GM12878 (cell line): ENCODE results near the gene WNT7A. TPM values are rescaled to one million over a fixed set of nuclear protein-coding genes. Genes with fewer than 3 reads are reported as not detected.

Experiments used
- ATAC-seq: fragments of 200-7000 bp; cut with Tn5 transposase; 3 replicates; pipeline ENCODE4 v1.9.1; 2020; ENCODE audit warnings: mild to moderate bottlenecking, moderate library complexity
- BruUV-seq: library from RNA; stranded (reverse); fragments of 400-500 nt; replicated peaks from 2 replicates; lab custom pipeline; 2021; lab: Mats Ljungman, UMichigan
- CTCF ChIA-PET: fragments of 300-600 bp; sonication (Branson Sonifier 250); formaldehyde crosslinking; extraction: SDS; loops from one replicate; lab custom pipeline; 2021; ENCODE audit warnings: inconsistent platforms; lab: Yijun Ruan, JAX
- POLR2A ChIA-PET: fragments of 350-600 bp; formaldehyde crosslinking; extraction: SDS; loops from one replicate; lab custom pipeline; 2021; ENCODE audit warnings: inconsistent platforms; lab: Charles Lee
- RAD21 ChIA-PET: fragments of 300-600 bp; sonication (Branson Sonifier 250); formaldehyde crosslinking; loops from one replicate; lab custom pipeline; 2023; ENCODE audit warnings: antibody characterized with exemption; ENCODE audit not compliant: unreplicated experiment; lab: Charles Lee
- SMC1A ChIA-PET: fragments of 300-600 bp; sonication (Branson Sonifier 250); formaldehyde crosslinking; loops from one replicate; lab custom pipeline; 2023; ENCODE audit not compliant: unreplicated experiment, uncharacterized antibody; lab: Charles Lee
- DNase-seq: peaks from one replicate; pipeline ENCODE4 v3.0.0-alpha.2; 2011; ENCODE audit warnings: low read depth, low spot score
- FAIRE-seq: peaks from 3 replicates; lab custom pipeline; 2011; peaks lifted over from hg19 to GRCh38; lab: Jason Lieb, UNC
- H2AFZ ChIP-seq: 2 replicates; pipeline ENCODE4 v1.6.0; 2011; ENCODE audit warnings: low read depth, low read length, control low read depth; ENCODE audit not compliant: control insufficient read depth
- H3K27ac ChIP-seq: 2 replicates; pipeline ENCODE4 v1.5.1; 2011; ENCODE audit warnings: control low read depth; ENCODE audit not compliant: control insufficient read depth, insufficient read depth
- H3K27me3 ChIP-seq, 2 experiments: replicated peaks in 1 of 2; 2 replicates each; pipeline versions ENCODE4 v1.6.0 to v1.6.1; 2011; ENCODE audit warnings: low read length in 1 of 2; ENCODE audit not compliant: control insufficient read depth in 2 of 2, insufficient read depth in 2 of 2
- H3K36me3 ChIP-seq, 2 experiments: 2 replicates each; pipeline ENCODE4 v1.5.1; 2011; ENCODE audit warnings: low read length in 1 of 2; ENCODE audit not compliant: control insufficient read depth in 2 of 2, insufficient read depth in 2 of 2
- H3K4me1 ChIP-seq: 2 replicates; pipeline ENCODE4 v1.6.1; 2011; ENCODE audit warnings: mild to moderate bottlenecking, low read length, moderate library complexity, mixed read lengths; ENCODE audit not compliant: control insufficient read depth, insufficient read depth
- H3K4me2 ChIP-seq: 2 replicates; pipeline ENCODE4 v1.6.0; 2011; ENCODE audit warnings: control low read depth; ENCODE audit not compliant: control insufficient read depth, insufficient read depth
- H3K4me3 ChIP-seq: fragments of 200-600 bp; sonication (generic); 2 replicates; pipeline ENCODE4 v1.5.1; 2016
- H3K79me2 ChIP-seq: 2 replicates; pipeline ENCODE4 v1.6.0; 2011; ENCODE audit warnings: low read length; ENCODE audit not compliant: control insufficient read depth, insufficient read depth
- H3K9ac ChIP-seq: 2 replicates; pipeline ENCODE4 v1.8.0; 2011; ENCODE audit warnings: low read length, control low read depth, mixed read lengths; ENCODE audit not compliant: control insufficient read depth, insufficient read depth
- H3K9me3 ChIP-seq: replicated peaks from 3 replicates; pipeline ENCODE4 v1.5.1; 2011; ENCODE audit warnings: mild to moderate bottlenecking, low read length; ENCODE audit not compliant: control insufficient read depth, insufficient read depth
- H4K20me1 ChIP-seq: 2 replicates; pipeline ENCODE4 v1.6.0; 2011; ENCODE audit not compliant: control insufficient read depth, insufficient read depth
- EED ChIP-seq: sonication (generic); IDR thresholded peaks from 2 replicates; pipeline ENCODE4 v1.6.1; 2016; ENCODE audit warnings: antibody characterized with exemption, low read depth
- EGR1 ChIP-seq, 2 experiments: IDR thresholded peaks; 1 replicate in 1 of 2; 2 replicates in 1 of 2; pipeline ENCODE4 v1.6.1; 2011 to 2012; ENCODE audit warnings: low read depth in 2 of 2, low read length in 2 of 2, borderline replicate concordance in 1 of 2, mild to moderate bottlenecking in 1 of 2, moderate library complexity in 1 of 2
- HDAC2 ChIP-seq: fragments of 200-600 bp; sonication (generic); IDR thresholded peaks from 2 replicates; pipeline ENCODE4 v1.6.1; 2017
- MYC ChIP-seq: IDR thresholded peaks from 2 replicates; pipeline ENCODE4 v1.6.1; 2011; ENCODE audit warnings: mild to moderate bottlenecking, low read length, moderate library complexity, inconsistent platforms; ENCODE audit not compliant: insufficient read depth, insufficient replicate concordance, insufficient read length, severe bottlenecking
- SMC3 ChIP-seq: IDR thresholded peaks from 2 replicates; pipeline ENCODE4 v1.6.1; 2011; ENCODE audit warnings: low read length, improper control_type of control experiment, borderline replicate concordance
- SREBF1 ChIP-seq: IDR thresholded peaks from 2 replicates; pipeline ENCODE4 v1.6.1; 2012; ENCODE audit warnings: mild to moderate bottlenecking, low read length
- TBL1XR1 ChIP-seq: IDR thresholded peaks from 2 replicates; pipeline ENCODE4 v1.6.1; 2012; ENCODE audit warnings: low read depth, low read length, improper control_type of control experiment
- ZNF207 ChIP-seq: fragments of 450-650 bp; IDR thresholded peaks from 2 replicates; pipeline ENCODE4 v1.6.1; 2014; ENCODE audit warnings: antibody characterized with exemption, mild to moderate bottlenecking, borderline replicate concordance
- ZNF24 ChIP-seq: fragments of 450-650 bp; IDR thresholded peaks from 2 replicates; pipeline ENCODE4 v1.6.1; 2017; ENCODE audit warnings: antibody characterized with exemption, mild to moderate bottlenecking
- WGBS: methylation state at CpG from one replicate; pipeline ENCODE4 v1.1.6; 2016; ENCODE audit warnings: low lambda C conversion rate; ENCODE audit not compliant: insufficient replicate concordance, insufficient coverage; ENCODE audit errors: missing lambda C conversion rate; 5-methylcytosine and 5-hydroxymethylcytosine counted together
- in situ Hi-C: fragments of 300-500 bp; cut with MboI; formaldehyde crosslinking; loops from 9 replicates; pipeline ENCODE4 v1.14.3; 2018; ENCODE audit warnings: mixed read lengths
- intact Hi-C: fragments of 100-400 bp; cut with micrococcal nuclease; formaldehyde crosslinking; loops from one replicate; pipeline ENCODE4 v1.14.2; 2022; ENCODE audit not compliant: unreplicated experiment
- polyA plus RNA-seq, 11 experiments: library from polyadenylated mRNA; depleted of rRNA in 4 of 11; unstranded in 6 of 11; stranded (reverse) in 5 of 11; fragments of >200 nt; fragmentation: Nextera tagmentation in 4 of 11; fragmentation: Illumina TruSeq in 1 of 11; extraction: Ambion mirVana in 4 of 11; extraction: Trizol in 1 of 11; gene quantifications; 1 replicate in 1 of 11; 2 replicates in 10 of 11; pipeline versions ENCODE4 v1.2.1 to v1.2.3, GENCODE V29; 2011 to 2016; ENCODE audit warnings: inconsistent platforms in 2 of 11, missing spikeins in 2 of 11, low read depth in 1 of 11
- total RNA-seq, 4 experiments: library from RNA; depleted of rRNA in 3 of 4; stranded (reverse); fragments of >200 nt in 3 of 4; fragmentation: Illumina TruSeq in 1 of 4; extraction: Trizol in 1 of 4; gene quantifications; 2 replicates each; pipeline versions ENCODE4 v1.2.1 to v1.2.3, GENCODE V29; 2013 to 2021
- TF ChIP-seq, protein P1 (sequence below): IDR thresholded peaks from 2 replicates; pipeline ENCODE4 v1.6.1; 2011; ENCODE audit warnings: borderline replicate concordance, low read depth, mild to moderate bottlenecking, moderate library complexity, mixed read lengths, low read length; ENCODE audit not compliant: insufficient read depth; ENCODE audit errors: extremely low read length
- TF ChIP-seq, protein P2 (sequence below): fragments of 450-650 bp; IDR thresholded peaks from 2 replicates; pipeline ENCODE4 v1.6.1; 2018; ENCODE audit warnings: borderline replicate concordance, mild to moderate bottlenecking; ENCODE audit not compliant: partially characterized antibody
- TF ChIP-seq, protein P3 (sequence below): fragments of 450-650 bp; conservative IDR thresholded peaks from 2 replicates; pipeline ENCODE4 v1.6.1; 2017; ENCODE audit warnings: mild to moderate bottlenecking, moderate library complexity

The WNT7A gene
- total and polyA plus RNA-seq, 10 of the 15 experiments (the other 5 are each of a cell fraction or from before 2014, with no cell fraction given): 0.08 TPM; not detected in 9

DNA sequence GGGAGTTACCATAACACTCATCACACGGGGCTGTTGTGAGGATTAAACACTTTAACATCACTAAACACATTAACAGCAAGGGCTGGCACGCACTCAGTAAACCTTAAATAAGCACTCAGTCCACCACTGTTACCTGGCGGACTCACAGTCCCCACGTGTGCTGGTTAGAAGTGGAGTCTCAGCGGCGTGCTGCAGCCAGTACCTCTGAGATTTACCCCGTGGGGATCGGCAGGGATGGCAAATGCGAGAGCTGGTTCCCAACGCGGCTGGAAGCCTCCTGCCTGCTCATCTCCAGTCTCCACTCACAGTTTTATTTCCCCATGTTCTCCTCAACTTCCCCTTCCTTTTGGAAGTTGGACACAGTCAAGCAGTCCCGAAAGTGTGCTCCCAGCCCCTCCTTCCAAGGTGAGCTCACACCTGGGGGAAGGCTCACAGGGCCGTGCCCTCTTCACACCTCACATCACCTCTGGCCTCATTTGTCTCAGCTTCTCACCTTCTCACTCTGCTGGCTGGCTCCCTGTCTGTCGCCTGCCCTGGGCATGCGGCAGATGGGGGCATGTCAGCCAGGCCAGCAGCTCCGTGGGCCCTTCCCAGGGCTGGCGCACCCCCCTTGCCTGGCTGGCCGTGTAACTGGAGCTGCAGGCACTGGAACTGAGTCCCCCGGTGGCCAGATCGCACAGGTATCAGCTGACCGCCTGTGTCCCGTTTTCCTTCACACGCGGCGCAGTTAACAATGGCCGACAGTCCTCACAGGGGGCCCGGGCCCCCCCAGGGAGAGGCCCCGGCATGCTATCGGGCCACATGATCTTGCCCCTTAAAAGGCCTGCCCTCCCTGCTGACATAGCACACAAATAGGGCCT, 87.1 kb downstream of the WNT7A start:
- CTCF ChIA-PET: no interaction called here

DNA sequence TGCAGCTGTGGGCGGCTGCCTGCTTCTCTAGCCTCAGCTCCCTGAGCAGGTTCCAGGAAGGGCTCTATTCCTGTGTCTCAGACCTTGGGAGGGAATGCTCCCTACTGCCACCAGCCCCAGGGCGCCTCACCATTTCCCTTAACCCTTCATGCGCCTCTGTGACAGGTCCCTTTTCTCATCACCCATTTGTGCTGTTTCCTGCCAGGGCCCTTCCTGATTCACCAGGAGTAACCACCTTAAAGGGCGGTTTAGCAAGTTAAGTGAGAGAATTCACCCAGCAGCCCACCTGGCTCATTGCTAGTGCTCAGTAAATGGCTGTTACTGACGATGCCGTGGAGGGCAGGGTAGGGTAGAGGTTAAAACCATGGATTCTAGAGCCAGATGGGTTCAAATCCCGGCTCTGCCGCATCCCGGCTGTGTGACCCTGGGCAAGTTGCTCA, 87.8 kb downstream of the WNT7A start:
- Histone ChIP-seq H3K27ac (no peak overlapping the region), H3K4me3 (no peak overlapping the region), H2AFZ (no peak overlapping the region), H3K4me1 (no peaks in the 10 kb centered on the region), H4K20me1 (no peaks in the 10 kb centered on the region), H3K9ac (no peak overlapping the region), H3K27me3 (peaks cover 0 to 2% of the 10 kb centered on the region in 2 experiments; a peak in 2 of 4 replicates), H3K9me3 (no peaks in the 10 kb centered on the region), H3K4me2 (no peak overlapping the region), H3K79me2 (no peaks in the 10 kb centered on the region), H3K36me3 (no peaks in the 10 kb centered on the region)
- POLR2A ChIA-PET: no interaction called here
- 14% methylated on average over 9 of the region's 9 CpGs for WGBS
- intact Hi-C loops: no loop called here
- SMC1A ChIA-PET: no interaction called here
- ATAC-seq: no peak
- in situ Hi-C loops: no loop called here
- no TSS peak for BruUV-seq
- no peak for DNase-seq
- RAD21 ChIA-PET: no interaction called here
- CTCF ChIA-PET: no interaction called here
- no peak for FAIRE-seq
- TF ChIP-seq, protein P1, sequence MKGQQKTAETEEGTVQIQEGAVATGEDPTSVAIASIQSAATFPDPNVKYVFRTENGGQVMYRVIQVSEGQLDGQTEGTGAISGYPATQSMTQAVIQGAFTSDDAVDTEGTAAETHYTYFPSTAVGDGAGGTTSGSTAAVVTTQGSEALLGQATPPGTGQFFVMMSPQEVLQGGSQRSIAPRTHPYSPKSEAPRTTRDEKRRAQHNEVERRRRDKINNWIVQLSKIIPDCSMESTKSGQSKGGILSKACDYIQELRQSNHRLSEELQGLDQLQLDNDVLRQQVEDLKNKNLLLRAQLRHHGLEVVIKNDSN: no peak
- TF ChIP-seq ZNF207 (no peak), SREBF1 (no peak), SMC3 (no peak), TBL1XR1 (no peak), HDAC2 (no peak)
- TF ChIP-seq, protein P2, sequence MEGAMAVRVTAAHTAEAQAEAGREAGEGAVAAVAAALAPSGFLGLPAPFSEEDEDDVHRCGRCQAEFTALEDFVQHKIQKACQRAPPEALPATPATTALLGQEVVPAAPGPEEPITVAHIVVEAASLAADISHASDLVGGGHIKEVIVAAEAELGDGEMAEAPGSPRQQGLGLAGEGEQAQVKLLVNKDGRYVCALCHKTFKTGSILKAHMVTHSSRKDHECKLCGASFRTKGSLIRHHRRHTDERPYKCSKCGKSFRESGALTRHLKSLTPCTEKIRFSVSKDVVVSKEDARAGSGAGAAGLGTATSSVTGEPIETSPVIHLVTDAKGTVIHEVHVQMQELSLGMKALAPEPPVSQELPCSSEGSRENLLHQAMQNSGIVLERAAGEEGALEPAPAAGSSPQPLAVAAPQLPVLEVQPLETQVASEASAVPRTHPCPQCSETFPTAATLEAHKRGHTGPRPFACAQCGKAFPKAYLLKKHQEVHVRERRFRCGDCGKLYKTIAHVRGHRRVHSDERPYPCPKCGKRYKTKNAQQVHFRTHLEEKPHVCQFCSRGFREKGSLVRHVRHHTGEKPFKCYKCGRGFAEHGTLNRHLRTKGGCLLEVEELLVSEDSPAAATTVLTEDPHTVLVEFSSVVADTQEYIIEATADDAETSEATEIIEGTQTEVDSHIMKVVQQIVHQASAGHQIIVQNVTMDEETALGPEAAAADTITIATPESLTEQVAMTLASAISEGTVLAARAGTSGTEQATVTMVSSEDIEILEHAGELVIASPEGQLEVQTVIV: no peak
- TF ChIP-seq, protein P3, sequence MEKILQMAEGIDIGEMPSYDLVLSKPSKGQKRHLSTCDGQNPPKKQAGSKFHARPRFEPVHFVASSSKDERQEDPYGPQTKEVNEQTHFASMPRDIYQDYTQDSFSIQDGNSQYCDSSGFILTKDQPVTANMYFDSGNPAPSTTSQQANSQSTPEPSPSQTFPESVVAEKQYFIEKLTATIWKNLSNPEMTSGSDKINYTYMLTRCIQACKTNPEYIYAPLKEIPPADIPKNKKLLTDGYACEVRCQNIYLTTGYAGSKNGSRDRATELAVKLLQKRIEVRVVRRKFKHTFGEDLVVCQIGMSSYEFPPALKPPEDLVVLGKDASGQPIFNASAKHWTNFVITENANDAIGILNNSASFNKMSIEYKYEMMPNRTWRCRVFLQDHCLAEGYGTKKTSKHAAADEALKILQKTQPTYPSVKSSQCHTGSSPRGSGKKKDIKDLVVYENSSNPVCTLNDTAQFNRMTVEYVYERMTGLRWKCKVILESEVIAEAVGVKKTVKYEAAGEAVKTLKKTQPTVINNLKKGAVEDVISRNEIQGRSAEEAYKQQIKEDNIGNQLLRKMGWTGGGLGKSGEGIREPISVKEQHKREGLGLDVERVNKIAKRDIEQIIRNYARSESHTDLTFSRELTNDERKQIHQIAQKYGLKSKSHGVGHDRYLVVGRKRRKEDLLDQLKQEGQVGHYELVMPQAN: no peak

More for the DNA sequence above, 87.1 kb downstream of the WNT7A start:
- Histone ChIP-seq H3K27ac (no peak overlapping the region), H3K79me2 (no peaks in the 10 kb centered on the region), H2AFZ (no peak overlapping the region), H3K4me3 (no peak overlapping the region), H4K20me1 (no peaks in the 10 kb centered on the region), H3K9ac (no peak overlapping the region), H3K9me3 (no peaks in the 10 kb centered on the region), H3K4me2 (no peak overlapping the region), H3K27me3 (peaks cover 0 to 2% of the 10 kb centered on the region in 2 experiments; a peak in 2 of 4 replicates), H3K4me1 (no peaks in the 10 kb centered on the region), H3K36me3 (no peaks in the 10 kb centered on the region)
- ATAC-seq (no peak), FAIRE-seq (no peak), DNase-seq (no peak)
- WGBS: 57% methylated on average over 27 of the region's 29 CpGs
- RAD21 ChIA-PET: no interaction called here
- in situ Hi-C loops (no loop called here), intact Hi-C loops (no loop called here)
- POLR2A ChIA-PET: no interaction called here
- SMC1A ChIA-PET: no interaction called here
- TF ChIP-seq EED (no peak), MYC (no peak), ZNF24 (no peak), EGR1 (IDR thresholded peaks at IDR 0.05; ENCODE audit: borderline replicate concordance in 1 of 2, low read depth in 2 of 2, low read length in 2 of 2) (no peak)
- BruUV-seq: no TSS peak
